Measurements from ENCODE around the gene SNED1. TPM values are rescaled to one million over a fixed set of nuclear protein-coding genes. Genes with fewer than 3 reads are reported as not detected.

Gene SNED1
- total RNA-seq, 4 donors from 2014 or later, result 16.4 to 56.2 (median 43.5) TPM

DNA sequence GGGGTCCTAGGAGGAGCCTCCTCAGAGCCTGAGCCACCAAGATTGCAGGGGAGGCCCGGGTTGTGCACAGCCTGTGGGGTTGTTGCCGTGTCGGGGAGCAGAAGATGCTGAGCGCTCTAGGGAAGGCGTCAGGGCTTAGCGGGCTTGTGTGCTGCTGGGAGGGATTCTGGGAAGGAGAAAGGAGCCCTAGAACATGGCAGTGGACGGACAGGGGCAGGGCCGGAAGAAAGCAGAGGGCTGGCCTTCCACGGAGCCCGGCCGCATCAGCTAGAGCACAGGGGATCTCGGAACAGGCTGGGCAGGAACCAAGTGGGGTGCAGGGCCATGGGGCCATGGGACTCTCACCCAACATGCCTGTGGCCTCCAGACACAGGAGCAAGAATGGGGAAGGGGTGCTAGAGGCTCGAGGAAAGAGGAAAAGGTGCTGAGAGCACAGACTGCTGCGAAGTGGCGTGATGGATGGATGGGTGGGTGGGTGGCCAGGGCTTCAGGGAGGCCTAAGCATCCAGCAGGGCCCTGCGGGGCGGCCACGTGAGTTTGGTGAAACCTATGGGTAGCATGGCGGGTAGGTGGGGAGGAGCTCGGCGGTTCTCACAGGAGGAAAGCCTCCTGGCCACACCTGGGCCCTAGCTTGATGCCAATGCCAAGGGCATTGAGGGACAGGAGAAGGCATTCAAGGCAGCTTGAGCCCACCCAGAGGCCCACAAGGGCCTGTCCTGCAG lies 67.9 kb downstream of the SNED1 start:
- H3K27ac ChIP-seq, result no peak overlapping the region
- no peak overlapping the region for H3K4me3 ChIP-seq
- H3K4me1 ChIP-seq, result no peaks in the 10 kb centered on the region
- ATAC-seq (no peak), DNase-seq (no peak)
- intact Hi-C loops (cut with DNase I; ENCODE audit: low total_unique reads), result no loop called here
- no peaks in the 10 kb centered on the region for H3K9me3 ChIP-seq
- no peaks in the 10 kb centered on the region for H3K27me3 ChIP-seq
- in situ Hi-C loops (cut with MboI; ENCODE audit: low sequenced_read_pairs in 4 of 4), result no loop called here
- H3K36me3 ChIP-seq, result peaks cover 0 to 59% of the 10 kb centered on the region in 2 donors
- TF ChIP-seq POLR2A (IDR thresholded peaks at IDR 0.05), result no peak
- TF ChIP-seq, protein P1, sequence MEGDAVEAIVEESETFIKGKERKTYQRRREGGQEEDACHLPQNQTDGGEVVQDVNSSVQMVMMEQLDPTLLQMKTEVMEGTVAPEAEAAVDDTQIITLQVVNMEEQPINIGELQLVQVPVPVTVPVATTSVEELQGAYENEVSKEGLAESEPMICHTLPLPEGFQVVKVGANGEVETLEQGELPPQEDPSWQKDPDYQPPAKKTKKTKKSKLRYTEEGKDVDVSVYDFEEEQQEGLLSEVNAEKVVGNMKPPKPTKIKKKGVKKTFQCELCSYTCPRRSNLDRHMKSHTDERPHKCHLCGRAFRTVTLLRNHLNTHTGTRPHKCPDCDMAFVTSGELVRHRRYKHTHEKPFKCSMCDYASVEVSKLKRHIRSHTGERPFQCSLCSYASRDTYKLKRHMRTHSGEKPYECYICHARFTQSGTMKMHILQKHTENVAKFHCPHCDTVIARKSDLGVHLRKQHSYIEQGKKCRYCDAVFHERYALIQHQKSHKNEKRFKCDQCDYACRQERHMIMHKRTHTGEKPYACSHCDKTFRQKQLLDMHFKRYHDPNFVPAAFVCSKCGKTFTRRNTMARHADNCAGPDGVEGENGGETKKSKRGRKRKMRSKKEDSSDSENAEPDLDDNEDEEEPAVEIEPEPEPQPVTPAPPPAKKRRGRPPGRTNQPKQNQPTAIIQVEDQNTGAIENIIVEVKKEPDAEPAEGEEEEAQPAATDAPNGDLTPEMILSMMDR (IDR thresholded peaks at IDR 0.05 in 4 of 5, conservative IDR thresholded peaks at IDR 0.05 in 1 of 5), result no peak

DNA sequence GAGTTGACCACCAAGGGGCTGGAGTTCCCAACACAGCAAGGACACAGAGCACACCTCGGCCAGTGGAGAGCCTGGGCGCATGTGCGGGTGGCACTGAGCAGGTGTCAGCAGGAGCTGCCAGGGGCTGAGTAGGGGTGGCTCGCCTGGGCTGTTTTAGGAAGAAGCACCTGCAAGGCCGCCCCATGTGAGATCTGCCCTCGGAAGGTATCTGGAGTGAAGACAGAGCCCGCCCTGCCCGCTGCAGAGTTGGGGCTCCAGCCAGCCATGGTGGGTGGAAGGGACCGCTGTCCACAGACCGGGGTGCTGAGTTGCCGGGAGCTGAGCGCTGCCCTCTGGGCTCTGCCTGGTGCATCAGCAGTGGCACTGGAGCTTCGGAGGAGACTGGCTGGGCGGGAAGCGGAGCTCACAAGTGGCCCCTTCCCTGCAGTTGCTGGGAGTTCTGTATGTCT lies 68.5 kb downstream of the SNED1 start:
- no peak overlapping the region for H3K4me3 ChIP-seq
- peaks cover 0 to 62% of the 10 kb centered on the region in 2 donors for H3K36me3 ChIP-seq
- no peaks in the 10 kb centered on the region for H3K27me3 ChIP-seq
- ATAC-seq (no peak), DNase-seq (no peak)
- H3K4me1 ChIP-seq, result no peaks in the 10 kb centered on the region
- intact Hi-C loops (cut with DNase I; ENCODE audit: low total_unique reads) (no loop called here), in situ Hi-C loops (cut with MboI; ENCODE audit: low sequenced_read_pairs in 4 of 4) (no loop called here)
- H3K27ac ChIP-seq, result no peak overlapping the region
- H3K9me3 ChIP-seq, result no peaks in the 10 kb centered on the region
- TF ChIP-seq POLR2A (IDR thresholded peaks at IDR 0.05), result no peak
- TF ChIP-seq, protein P1 (IDR thresholded peaks at IDR 0.05 in 4 of 5, conservative IDR thresholded peaks at IDR 0.05 in 1 of 5), result no peak

DNA sequence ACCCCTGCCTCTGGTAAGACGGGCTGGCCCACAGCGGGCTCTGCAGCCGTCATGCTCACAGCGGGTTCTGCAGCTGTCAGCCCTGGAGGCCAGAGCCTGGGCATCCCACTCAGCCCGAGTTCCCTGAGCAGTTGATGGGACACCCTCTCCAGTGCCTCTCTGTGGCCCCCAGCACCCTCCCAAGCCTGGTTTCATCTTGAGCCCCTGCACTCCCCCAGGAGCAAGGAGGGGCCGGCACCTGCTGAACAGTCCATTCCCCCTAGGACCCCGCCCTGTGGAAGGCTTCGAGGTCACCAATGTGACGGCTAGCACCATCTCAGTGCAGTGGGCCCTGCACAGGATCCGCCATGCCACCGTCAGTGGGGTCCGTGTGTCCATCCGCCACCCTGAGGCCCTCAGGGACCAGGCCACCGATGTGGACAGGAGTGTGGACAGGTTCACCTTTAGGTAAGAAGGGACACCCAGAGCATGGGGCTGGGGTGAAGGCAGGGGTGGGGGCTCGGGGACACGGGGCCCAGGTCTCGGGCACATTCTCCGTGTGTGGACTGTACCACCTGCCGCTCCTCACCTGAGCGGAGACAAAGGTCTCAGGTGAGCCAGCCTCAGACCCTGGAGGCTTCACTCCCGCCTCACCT lies 69.2 kb downstream of the SNED1 start:
- Histone ChIP-seq H3K36me3 (peaks cover 0 to 69% of the 10 kb centered on the region in 2 donors), H3K9me3 (no peaks in the 10 kb centered on the region), H3K4me1 (no peaks in the 10 kb centered on the region), H3K27me3 (no peaks in the 10 kb centered on the region), H3K4me3 (no peak overlapping the region), H3K27ac (no peak overlapping the region)
- no peak for DNase-seq
- TF ChIP-seq POLR2A (IDR thresholded peaks at IDR 0.05), result no peak
- TF ChIP-seq, protein P1 (IDR thresholded peaks at IDR 0.05 in 4 of 5, conservative IDR thresholded peaks at IDR 0.05 in 1 of 5), result no peak
- in situ Hi-C loops (cut with MboI; ENCODE audit: low sequenced_read_pairs in 4 of 4) (no loop called here), intact Hi-C loops (cut with DNase I; ENCODE audit: low total_unique reads) (no loop called here)
- no peak for ATAC-seq

DNA sequence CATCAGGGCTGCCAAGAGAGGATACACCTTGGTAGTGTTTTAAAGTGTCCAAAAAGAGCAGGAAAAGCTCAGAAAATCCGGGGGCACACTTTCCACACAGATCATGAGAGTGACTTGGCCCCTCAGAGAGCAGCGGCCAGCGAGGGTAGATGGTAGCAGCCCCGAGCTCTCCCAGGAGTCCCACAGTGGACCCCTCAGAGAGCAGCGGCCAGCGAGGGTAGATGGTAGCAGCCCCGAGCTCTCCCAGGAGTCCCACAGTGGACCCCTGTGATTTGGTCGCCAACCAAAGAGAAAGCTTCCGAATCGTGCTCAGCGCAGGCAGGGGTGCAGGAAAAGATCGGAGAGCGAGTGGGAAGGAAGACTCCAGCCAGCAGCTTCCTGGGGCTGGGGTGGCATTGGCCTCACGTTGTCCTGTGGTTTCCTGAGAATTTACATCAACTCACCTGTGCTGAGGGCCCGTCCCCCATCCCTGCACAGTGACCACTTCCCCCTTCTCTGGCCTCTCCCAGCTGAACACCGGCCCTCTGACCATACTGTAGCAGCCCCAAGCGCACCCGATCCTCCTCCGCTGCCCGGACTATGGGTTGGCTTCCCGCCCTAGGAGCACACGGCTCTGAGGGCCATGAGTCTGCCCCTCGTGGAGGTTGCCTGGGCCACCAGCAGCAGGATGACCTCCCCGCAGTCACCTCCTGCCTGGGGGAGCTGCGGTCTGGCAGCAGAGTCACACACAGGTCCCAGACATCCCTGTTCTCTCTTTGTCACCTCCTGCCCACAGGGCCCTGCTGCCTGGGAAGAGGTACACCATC lies 69.9 kb downstream of the SNED1 start:
- in situ Hi-C loops (cut with MboI; ENCODE audit: low sequenced_read_pairs in 4 of 4) (no loop called here), intact Hi-C loops (cut with DNase I; ENCODE audit: low total_unique reads) (no loop called here)
- TF ChIP-seq POLR2A (IDR thresholded peaks at IDR 0.05), result no peak
- TF ChIP-seq, protein P1 (IDR thresholded peaks at IDR 0.05 in 4 of 5, conservative IDR thresholded peaks at IDR 0.05 in 1 of 5), result no peak
- H3K9me3 ChIP-seq, result no peaks in the 10 kb centered on the region
- ATAC-seq (no peak), DNase-seq (no peak)
- no peaks in the 10 kb centered on the region for H3K27me3 ChIP-seq
- H3K36me3 ChIP-seq, result peaks cover 0 to 76% of the 10 kb centered on the region in 2 donors
- H3K4me3 ChIP-seq, result no peak overlapping the region
- H3K27ac ChIP-seq, result no peak overlapping the region
- no peaks in the 10 kb centered on the region for H3K4me1 ChIP-seq

Measured in gastrocnemius medialis (tissue), 4 donors.